Mucosa of stomach (tissue), 1 donor: ENCODE measurements around the gene SMC5.
"Not testable (repeated sequence)": the region's sequence is repeated elsewhere in the genome, so short reads cannot be mapped to it uniquely, and the experiment has no call there.

ENCODE experiments used
- H3K27me3 ChIP-seq: one replicate; pipeline ENCODE4 v1.7.0; 2013; ENCODE audit warnings: mild to moderate bottlenecking, low read length; ENCODE audit not compliant: control insufficient read depth, insufficient read depth
- H3K36me3 ChIP-seq: one replicate; pipeline ENCODE4 v1.7.0; 2013; ENCODE audit warnings: low read length; ENCODE audit not compliant: control insufficient read depth, insufficient read depth
- H3K4me1 ChIP-seq: one replicate; pipeline ENCODE4 v1.7.0; 2013; ENCODE audit warnings: mild to moderate bottlenecking, low read length; ENCODE audit not compliant: control insufficient read depth, insufficient read depth
- H3K4me3 ChIP-seq: one replicate; pipeline ENCODE4 v1.7.0; 2013; ENCODE audit warnings: low read length
- H3K9ac ChIP-seq: one replicate; pipeline ENCODE4 v1.7.0; 2013; ENCODE audit warnings: mild to moderate bottlenecking, low read length, moderate library complexity
- H3K9me3 ChIP-seq: one replicate; pipeline ENCODE4 v1.7.0; 2013; ENCODE audit warnings: mild to moderate bottlenecking, low read length, moderate library complexity; ENCODE audit not compliant: control insufficient read depth
- donor health status: Pancreatic carcinoma.

The SMC5 gene

GRCh38 chr9:70258692-70259511 lies at the start of gene SMC5:
TSS of gene SMC5 (plus strand) at chr9:70258978. CDS start at chr9:70259079, 101 bp downstream.
- Histone ChIP-seq H3K4me1 (peaks cover 54% of the 10 kb centered on the region), H3K36me3 (no peaks in the 10 kb centered on the region), H3K9ac (peak within 1 kb of the TSS; percentile 84), H3K4me3 (peak within 1 kb of the TSS; percentile 83), H3K9me3 (no peaks in the 10 kb centered on the region), H3K27me3 (no peaks in the 10 kb centered on the region)

- no peak overlapping the region for H3K9ac ChIP-seq
- no peaks in the 10 kb centered on the region for H3K9me3 ChIP-seq
- no peaks in the 10 kb centered on the region for H3K27me3 ChIP-seq
- H3K4me3 ChIP-seq = no peak overlapping the region
- no peaks in the 10 kb centered on the region for H3K4me1 ChIP-seq
- H3K36me3 ChIP-seq = no peaks in the 10 kb centered on the region
These were observed 41.7 kb upstream of the SMC5 start for GRCh38 chr9:70217029-70217428.

- H3K4me1 ChIP-seq = no peaks in the 10 kb centered on the region
- no peaks in the 10 kb centered on the region for H3K36me3 ChIP-seq
- H3K27me3 ChIP-seq = no peaks in the 10 kb centered on the region
- no peaks in the 10 kb centered on the region for H3K9me3 ChIP-seq
- no peak overlapping the region for H3K4me3 ChIP-seq
- no peak overlapping the region for H3K9ac ChIP-seq
These were observed 40.0 kb upstream of the SMC5 start for GRCh38 chr9:70218767-70219166.

GRCh38 chr9:70220216-70220615 lies 38.6 kb upstream of the SMC5 start:
- no peaks in the 10 kb centered on the region for H3K36me3 ChIP-seq
- H3K4me3 ChIP-seq = no peak overlapping the region
- H3K4me1 ChIP-seq = no peaks in the 10 kb centered on the region
- H3K9me3 ChIP-seq = no peaks in the 10 kb centered on the region
- no peak overlapping the region for H3K9ac ChIP-seq
- H3K27me3 ChIP-seq = no peaks in the 10 kb centered on the region

GRCh38 chr9:70222354-70222753 lies 36.4 kb upstream of the SMC5 start:
- Histone ChIP-seq H3K9ac (no peak overlapping the region), H3K9me3 (no peaks in the 10 kb centered on the region), H3K4me3 (no peak overlapping the region), H3K36me3 (no peaks in the 10 kb centered on the region), H3K27me3 (no peaks in the 10 kb centered on the region), H3K4me1 (no peaks in the 10 kb centered on the region)

- no peaks in the 10 kb centered on the region for H3K4me1 ChIP-seq
- H3K36me3 ChIP-seq = no peaks in the 10 kb centered on the region
- H3K9ac ChIP-seq = no peak overlapping the region
- H3K9me3 ChIP-seq = no peaks in the 10 kb centered on the region
- no peak overlapping the region for H3K4me3 ChIP-seq
- no peaks in the 10 kb centered on the region for H3K27me3 ChIP-seq
These were observed 30.7 kb upstream of the SMC5 start for GRCh38 chr9:70228118-70228517.

- H3K36me3 ChIP-seq = no peaks in the 10 kb centered on the region
- no peaks in the 10 kb centered on the region for H3K27me3 ChIP-seq
- H3K9ac ChIP-seq = no peak overlapping the region
- no peaks in the 10 kb centered on the region for H3K4me1 ChIP-seq
- H3K4me3 ChIP-seq = no peak overlapping the region
- H3K9me3 ChIP-seq = no peaks in the 10 kb centered on the region
These were observed 30.2 kb upstream of the SMC5 start for GRCh38 chr9:70228611-70229010.

- H3K4me3 ChIP-seq = no peak overlapping the region
- H3K9me3 ChIP-seq = no peaks in the 10 kb centered on the region
- H3K27me3 ChIP-seq = no peaks in the 10 kb centered on the region
- H3K4me1 ChIP-seq = no peaks in the 10 kb centered on the region
- H3K9ac ChIP-seq = no peak overlapping the region
- no peaks in the 10 kb centered on the region for H3K36me3 ChIP-seq
These were observed 29.8 kb upstream of the SMC5 start for GRCh38 chr9:70229026-70229425.

GRCh38 chr9:70229579-70229978 lies 29.2 kb upstream of the SMC5 start:
- no peak overlapping the region for H3K4me3 ChIP-seq

GRCh38 chr9:70232476-70232875 lies 26.3 kb upstream of the SMC5 start:
- H3K9me3 ChIP-seq = no peaks in the 10 kb centered on the region
- no peak overlapping the region for H3K4me3 ChIP-seq
- H3K27me3 ChIP-seq = no peaks in the 10 kb centered on the region
- H3K9ac ChIP-seq = no peak overlapping the region
- H3K4me1 ChIP-seq = no peaks in the 10 kb centered on the region
- H3K36me3 ChIP-seq = no peaks in the 10 kb centered on the region

More at GRCh38 chr9:70229579-70229978, 29.2 kb upstream of the SMC5 start:
- H3K9ac ChIP-seq = no peak overlapping the region
- H3K27me3 ChIP-seq = no peaks in the 10 kb centered on the region
- H3K36me3 ChIP-seq = no peaks in the 10 kb centered on the region
- no peaks in the 10 kb centered on the region for H3K4me1 ChIP-seq
- no peaks in the 10 kb centered on the region for H3K9me3 ChIP-seq

- H3K9me3 ChIP-seq, H3K36me3 ChIP-seq, H3K27me3 ChIP-seq, H3K9ac ChIP-seq, H3K4me1 ChIP-seq, H3K4me3 ChIP-seq: not testable (repeated sequence)
These were observed 24.6 kb upstream of the SMC5 start for GRCh38 chr9:70234208-70234607.

- not testable (repeated sequence) for H3K4me3 ChIP-seq, H3K9me3 ChIP-seq, H3K36me3 ChIP-seq, H3K27me3 ChIP-seq, H3K4me1 ChIP-seq, H3K9ac ChIP-seq
These were observed 12.8 kb upstream of the SMC5 start for GRCh38 chr9:70245952-70246351.

- no peak overlapping the region for H3K4me3 ChIP-seq
- no peaks in the 10 kb centered on the region for H3K4me1 ChIP-seq
- no peaks in the 10 kb centered on the region for H3K9me3 ChIP-seq
- no peaks in the 10 kb centered on the region for H3K36me3 ChIP-seq
- H3K9ac ChIP-seq = no peak overlapping the region
- H3K27me3 ChIP-seq = no peaks in the 10 kb centered on the region
These were observed 8.6 kb upstream of the SMC5 start for GRCh38 chr9:70250221-70250620.
